Measurements from ENCODE around the gene CHCHD2.
"Not testable (repeated sequence)": the region's sequence is repeated elsewhere in the genome, so short reads cannot be mapped to it uniquely, and the experiment has no call there.

Gene CHCHD2

GRCh38 chr7:56081626-56082340 is 24.5 kb downstream of the CHCHD2 start:
- no peak for DNase-seq

- not testable (repeated sequence) for DNase-seq
Measured at GRCh38 chr7:56080726-56081435, 25.4 kb downstream of the CHCHD2 start.

- DNase-seq = peak; percentile 65
Measured at GRCh38 chr7:56079450-56080185, 26.7 kb downstream of the CHCHD2 start.

- DNase-seq = no peak
Measured at GRCh38 chr7:56078196-56078595, 28.1 kb downstream of the CHCHD2 start.

- no peak for DNase-seq
Measured at GRCh38 chr7:56077681-56078080, 28.6 kb downstream of the CHCHD2 start.

- peak; percentile 86 for DNase-seq
Measured at GRCh38 chr7:56074371-56074791, 31.9 kb downstream of the CHCHD2 start.

GRCh38 chr7:56066376-56066775 is 39.9 kb downstream of the CHCHD2 start:
- DNase-seq = not testable (repeated sequence)

GRCh38 chr7:56063882-56064625 is 42.2 kb downstream of the CHCHD2 start, which contains the start of gene SUMF2:
TSS of gene SUMF2 (plus strand) at chr7:56064286. CDS start at chr7:56064312, 26 bp downstream.
- peak; percentile 95 for DNase-seq

- no peak for DNase-seq
Measured at GRCh38 chr7:56063500-56063881, 42.8 kb downstream of the CHCHD2 start.

- no peak for DNase-seq
Measured at GRCh38 chr7:56062382-56062781, 43.9 kb downstream of the CHCHD2 start.

- no peak for DNase-seq
Measured at GRCh38 chr7:56053993-56054392, 52.3 kb downstream of the CHCHD2 start.

- no peak for DNase-seq
Measured at GRCh38 chr7:56053379-56053778, 52.9 kb downstream of the CHCHD2 start.
